Neural crest cell (in vitro differentiated cells): ENCODE measurements around the gene SRD5A3. TPM values are rescaled to one million over a fixed set of nuclear protein-coding genes. Genes with fewer than 3 reads are reported as not detected.

Source experiments
- DNase-seq: peaks from one replicate; pipeline ENCODE4 v3.0.0; 2021; ENCODE audit warnings: low read depth, mixed read lengths, low spot score
- H3K27ac Mint-ChIP-seq: one replicate; pipeline ENCODE4 v1.8.0; 2021; ENCODE audit warnings: mild to moderate bottlenecking, mixed read lengths; ENCODE audit not compliant: unreplicated experiment
- H3K27me3 Mint-ChIP-seq: 2 replicates; pipeline ENCODE4 v1.8.0; 2021; ENCODE audit warnings: low read depth, mild to moderate bottlenecking, mixed read lengths
- H3K36me3 Mint-ChIP-seq: 2 replicates; pipeline ENCODE4 v1.8.0; 2021; ENCODE audit warnings: low read depth, mild to moderate bottlenecking, mixed read lengths
- H3K4me1 Mint-ChIP-seq: 2 replicates; pipeline ENCODE4 v1.8.0; 2021; ENCODE audit warnings: mixed read lengths
- H3K4me3 Mint-ChIP-seq: one replicate; pipeline ENCODE4 v1.8.0; 2021; ENCODE audit warnings: mild to moderate bottlenecking, mixed read lengths
- H3K9me3 Mint-ChIP-seq: 2 replicates; pipeline ENCODE4 v1.8.0; 2021; ENCODE audit warnings: mixed read lengths
- total RNA-seq: library from RNA; stranded (reverse); gene quantifications from 2 replicates; pipeline ENCODE4 v1.2.1, GENCODE V29; 2021
- TF ChIP-seq, protein P1 (sequence below): fragments of 200-600 bp; sonication (generic); conservative IDR thresholded peaks from 2 replicates; pipeline ENCODE4 v1.5.0; 2021; ENCODE audit warnings: antibody characterized with exemption, mild to moderate bottlenecking

Gene SRD5A3
- total RNA-seq, 1 donor from 2014 or later = 20.3 TPM

DNA sequence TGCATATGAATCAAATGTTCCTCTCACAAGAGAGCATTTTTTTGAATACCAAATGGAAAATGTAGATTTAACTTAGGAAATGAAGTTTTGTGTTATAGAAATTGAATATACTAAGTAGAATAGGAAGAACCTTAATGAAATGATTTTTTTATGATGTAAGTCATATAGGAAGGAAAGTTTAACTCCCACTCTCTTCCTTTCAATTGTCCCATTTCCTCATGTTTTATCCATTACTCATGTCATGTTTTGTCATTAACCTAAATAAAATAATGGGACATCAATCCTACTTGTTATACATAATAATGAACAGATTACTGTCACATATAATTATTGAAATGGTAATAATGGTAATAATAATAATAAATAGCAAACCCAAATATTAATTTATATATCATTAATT is 22.7 kb upstream of the SRD5A3 start:
- Mint-ChIP-seq H3K4me1 (no peaks in the 10 kb centered on the region), H3K27ac (no peak overlapping the region), H3K27me3 (peaks cover 13% of the 10 kb centered on the region), H3K36me3 (no peaks in the 10 kb centered on the region), H3K4me3 (no peak overlapping the region), H3K9me3 (no peaks in the 10 kb centered on the region)
- no peak for DNase-seq
- TF ChIP-seq, protein P1, sequence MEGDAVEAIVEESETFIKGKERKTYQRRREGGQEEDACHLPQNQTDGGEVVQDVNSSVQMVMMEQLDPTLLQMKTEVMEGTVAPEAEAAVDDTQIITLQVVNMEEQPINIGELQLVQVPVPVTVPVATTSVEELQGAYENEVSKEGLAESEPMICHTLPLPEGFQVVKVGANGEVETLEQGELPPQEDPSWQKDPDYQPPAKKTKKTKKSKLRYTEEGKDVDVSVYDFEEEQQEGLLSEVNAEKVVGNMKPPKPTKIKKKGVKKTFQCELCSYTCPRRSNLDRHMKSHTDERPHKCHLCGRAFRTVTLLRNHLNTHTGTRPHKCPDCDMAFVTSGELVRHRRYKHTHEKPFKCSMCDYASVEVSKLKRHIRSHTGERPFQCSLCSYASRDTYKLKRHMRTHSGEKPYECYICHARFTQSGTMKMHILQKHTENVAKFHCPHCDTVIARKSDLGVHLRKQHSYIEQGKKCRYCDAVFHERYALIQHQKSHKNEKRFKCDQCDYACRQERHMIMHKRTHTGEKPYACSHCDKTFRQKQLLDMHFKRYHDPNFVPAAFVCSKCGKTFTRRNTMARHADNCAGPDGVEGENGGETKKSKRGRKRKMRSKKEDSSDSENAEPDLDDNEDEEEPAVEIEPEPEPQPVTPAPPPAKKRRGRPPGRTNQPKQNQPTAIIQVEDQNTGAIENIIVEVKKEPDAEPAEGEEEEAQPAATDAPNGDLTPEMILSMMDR = no peak

DNA sequence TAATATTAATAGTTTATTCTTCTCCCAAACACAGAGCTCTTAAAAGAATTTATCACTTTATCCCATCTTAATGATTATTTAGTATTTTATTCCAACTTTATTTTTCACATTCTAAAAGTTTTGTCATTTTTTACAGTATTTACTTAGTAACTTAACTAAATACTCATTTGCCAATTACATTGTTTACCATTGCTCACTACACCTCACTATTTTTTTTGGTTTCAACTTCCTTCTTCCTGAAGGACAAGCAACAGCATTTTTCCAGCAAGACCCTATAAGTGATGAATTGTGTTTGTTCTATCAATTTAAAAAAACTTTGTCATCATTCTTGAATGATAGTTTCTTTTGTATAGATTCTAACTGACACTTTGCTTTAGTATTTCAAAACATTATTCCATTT is 19.4 kb upstream of the SRD5A3 start:
- H3K27me3 Mint-ChIP-seq = peaks cover 11% of the 10 kb centered on the region
- DNase-seq = no peak
- no peaks in the 10 kb centered on the region for H3K36me3 Mint-ChIP-seq
- TF ChIP-seq, protein P1 = no peak
- H3K27ac Mint-ChIP-seq = no peak overlapping the region
- H3K4me1 Mint-ChIP-seq = no peaks in the 10 kb centered on the region
- no peak overlapping the region for H3K4me3 Mint-ChIP-seq
- peaks cover 9% of the 10 kb centered on the region for H3K9me3 Mint-ChIP-seq

DNA sequence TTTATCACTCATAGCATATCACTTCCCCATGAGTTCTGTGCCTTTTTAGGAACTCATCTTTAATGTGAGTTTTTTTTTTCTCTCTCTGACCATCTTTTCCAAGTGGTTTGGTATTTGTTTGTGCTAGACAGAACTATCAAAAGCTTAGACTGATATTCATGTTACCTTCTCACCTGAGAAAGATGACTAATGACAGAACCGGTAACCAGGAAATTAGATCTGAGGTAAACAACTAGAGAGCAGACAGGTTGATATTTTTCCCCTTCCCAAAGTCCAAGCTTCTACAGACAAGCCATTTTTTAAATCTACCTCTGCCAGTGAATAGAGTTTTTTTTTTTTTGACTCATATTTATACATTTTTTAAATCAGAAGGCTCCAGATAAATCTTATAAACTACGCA is 17.0 kb upstream of the SRD5A3 start:
- no peak for DNase-seq
- H3K4me3 Mint-ChIP-seq = no peak overlapping the region
- H3K36me3 Mint-ChIP-seq = no peaks in the 10 kb centered on the region
- H3K9me3 Mint-ChIP-seq = peaks cover 9% of the 10 kb centered on the region
- H3K27ac Mint-ChIP-seq = no peak overlapping the region
- TF ChIP-seq, protein P1 = no peak
- peaks cover 8% of the 10 kb centered on the region for H3K27me3 Mint-ChIP-seq
- H3K4me1 Mint-ChIP-seq = no peaks in the 10 kb centered on the region

DNA sequence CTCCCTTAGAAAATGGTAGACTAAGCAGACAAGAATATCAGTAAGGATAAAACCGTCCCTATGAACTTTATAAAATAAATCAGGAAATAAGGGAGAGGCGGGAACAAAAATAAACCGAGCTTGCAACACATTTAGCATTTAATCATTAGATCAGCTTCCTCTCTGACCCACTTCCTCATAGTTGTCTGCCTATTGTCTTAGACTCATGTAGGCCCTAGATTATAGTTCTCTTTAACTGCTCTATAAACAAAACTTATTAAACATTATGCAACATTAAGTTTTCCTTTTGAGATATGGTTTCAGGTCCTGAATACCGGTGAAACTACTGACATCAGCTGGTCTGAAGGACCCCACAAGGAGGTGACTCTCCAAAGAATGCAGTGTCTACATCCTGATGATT is 15.8 kb upstream of the SRD5A3 start:
- Mint-ChIP-seq H3K4me3 (no peak overlapping the region), H3K9me3 (peaks cover 9% of the 10 kb centered on the region), H3K36me3 (no peaks in the 10 kb centered on the region), H3K27me3 (peaks cover 3% of the 10 kb centered on the region), H3K27ac (no peak overlapping the region), H3K4me1 (no peaks in the 10 kb centered on the region)
- TF ChIP-seq, protein P1 = no peak
- DNase-seq = no peak

DNA sequence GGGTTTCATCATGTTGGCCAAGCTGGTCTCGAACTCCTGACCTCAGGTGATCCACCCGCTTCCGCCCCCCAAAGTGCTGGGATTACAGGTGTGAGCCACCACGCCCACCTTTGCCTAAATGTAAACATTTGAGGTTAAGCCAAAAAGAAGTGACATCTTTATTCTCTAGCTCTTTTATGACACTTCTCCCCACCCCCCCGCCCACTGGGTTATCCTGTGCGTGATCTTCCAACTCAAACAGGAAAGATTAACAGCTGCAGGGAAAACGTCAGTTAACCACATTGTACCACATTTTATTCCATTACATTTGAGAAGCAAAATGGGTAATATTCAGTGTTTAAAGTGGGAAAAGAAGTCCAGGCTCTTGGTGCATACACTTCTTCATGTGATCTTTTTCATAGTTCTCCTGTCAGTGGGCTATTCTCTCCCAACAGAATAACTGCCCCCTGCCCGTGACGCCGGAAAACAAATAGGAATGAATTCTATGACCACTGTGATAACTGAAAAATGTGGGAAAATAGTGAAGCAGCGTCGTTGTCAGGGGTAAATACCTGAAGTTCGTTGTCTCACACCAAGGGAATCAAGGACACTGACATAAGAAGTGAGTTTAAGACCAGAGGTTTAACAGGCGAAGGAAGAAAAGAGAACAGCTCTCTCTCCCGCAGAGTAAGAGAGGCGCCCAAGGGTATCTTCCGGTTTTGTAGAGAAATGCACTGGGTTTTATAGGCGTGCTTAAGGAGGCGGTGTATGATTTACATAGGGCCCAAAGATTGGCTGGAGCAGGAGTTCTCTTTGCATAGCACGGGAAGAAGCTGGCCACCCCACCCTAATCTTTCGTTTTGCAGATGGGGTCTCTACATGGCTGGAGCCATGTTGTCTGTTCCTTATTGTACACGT is 9.7 kb upstream of the SRD5A3 start:
- no peak overlapping the region for H3K27ac Mint-ChIP-seq
- TF ChIP-seq, protein P1 = no peak
- no peaks in the 10 kb centered on the region for H3K27me3 Mint-ChIP-seq
- H3K4me1 Mint-ChIP-seq = no peaks in the 10 kb centered on the region
- no peak overlapping the region for H3K4me3 Mint-ChIP-seq
- H3K9me3 Mint-ChIP-seq = peaks cover 3% of the 10 kb centered on the region
- no peak for DNase-seq
- H3K36me3 Mint-ChIP-seq = peaks cover 2% of the 10 kb centered on the region
